H9 (cell line): ENCODE results near the gene SPRN. TPM values are rescaled to one million over a fixed set of nuclear protein-coding genes. Genes with fewer than 3 reads are reported as not detected.

Experiments used
- DNase-seq: peaks from one replicate; pipeline ENCODE4 v3.0.0-alpha.2; 2017
- H2AFZ ChIP-seq: one replicate; pipeline ENCODE4 v1.6.1; 2013; ENCODE audit warnings: mild to moderate bottlenecking, low read length, control low read depth, moderate library complexity
- H2AK5ac ChIP-seq: 2 replicates; pipeline ENCODE4 v1.6.1; 2013; ENCODE audit warnings: low read length, control low read depth, mixed read lengths; ENCODE audit not compliant: insufficient read length
- H2BK120ac ChIP-seq: one replicate; pipeline ENCODE4 v1.6.1; 2013; ENCODE audit warnings: low read depth, mild to moderate bottlenecking, low read length, control low read depth, inconsistent platforms; ENCODE audit not compliant: poor library complexity, severe bottlenecking
- H2BK12ac ChIP-seq: 2 replicates; pipeline ENCODE4 v1.6.1; 2013; ENCODE audit warnings: low read length, control low read depth, mixed read lengths, low read depth; ENCODE audit not compliant: insufficient read length
- H2BK15ac ChIP-seq: 2 replicates; pipeline ENCODE4 v1.6.1; 2013; ENCODE audit warnings: low read depth, low read length, control low read depth
- H2BK20ac ChIP-seq: one replicate; pipeline ENCODE4 v1.6.1; 2013; ENCODE audit warnings: low read depth, mild to moderate bottlenecking, low read length, control low read depth, inconsistent platforms; ENCODE audit not compliant: poor library complexity, severe bottlenecking
- H2BK5ac ChIP-seq: 2 replicates; pipeline ENCODE4 v1.6.1; 2013; ENCODE audit warnings: low read length, control low read depth, mixed read lengths; ENCODE audit not compliant: insufficient read length
- H3K14ac ChIP-seq: 2 replicates; pipeline ENCODE4 v1.6.1; 2013; ENCODE audit warnings: low read length, control low read depth; ENCODE audit not compliant: insufficient read depth
- H3K18ac ChIP-seq: 2 replicates; pipeline ENCODE4 v1.6.1; 2013; ENCODE audit warnings: low read depth, mild to moderate bottlenecking, mixed read lengths, low read length, control low read depth; ENCODE audit not compliant: insufficient read length
- H3K23ac ChIP-seq: 2 replicates; pipeline ENCODE4 v1.6.1; 2013; ENCODE audit warnings: low read length, control low read depth, mixed read lengths, low read depth; ENCODE audit not compliant: insufficient read length
- H3K23me2 ChIP-seq: 2 replicates; pipeline ENCODE4 v1.6.1; 2013; ENCODE audit warnings: low read depth, mild to moderate bottlenecking, mixed read lengths, low read length, control low read depth; ENCODE audit not compliant: insufficient read length, poor library complexity, severe bottlenecking
- H3K27ac ChIP-seq: 2 replicates; pipeline ENCODE4 v1.5.1; 2013; ENCODE audit warnings: low read length, control low read depth, mixed read lengths, low read depth; ENCODE audit not compliant: insufficient read length
- H3K27me3 ChIP-seq: 2 replicates; pipeline ENCODE4 v1.6.1; 2013; ENCODE audit warnings: low read length, control low read depth, inconsistent platforms; ENCODE audit not compliant: insufficient read depth
- H3K4ac ChIP-seq: 2 replicates; pipeline ENCODE4 v1.6.1; 2013; ENCODE audit warnings: low read depth, mild to moderate bottlenecking, control low read depth, inconsistent platforms, low read length, moderate library complexity
- H3K4me1 ChIP-seq: 2 replicates; pipeline ENCODE4 v1.6.1; 2013; ENCODE audit warnings: low read length, control low read depth, inconsistent platforms; ENCODE audit not compliant: insufficient read depth
- H3K4me2 ChIP-seq: 2 replicates; pipeline ENCODE4 v1.6.1; 2013; ENCODE audit warnings: low read length, control low read depth, mixed read lengths; ENCODE audit not compliant: insufficient read length, insufficient read depth
- H3K56ac ChIP-seq: 2 replicates; pipeline ENCODE4 v1.6.1; 2013; ENCODE audit warnings: low read depth, mild to moderate bottlenecking, mixed read lengths, low read length, control low read depth; ENCODE audit not compliant: insufficient read length
- H3K79me1 ChIP-seq: 2 replicates; pipeline ENCODE4 v1.6.1; 2013; ENCODE audit warnings: low read depth, mild to moderate bottlenecking, moderate library complexity, low read length, control low read depth, inconsistent platforms; ENCODE audit not compliant: insufficient read depth, poor library complexity, severe bottlenecking
- H3K79me2 ChIP-seq: 2 replicates; pipeline ENCODE4 v1.6.1; 2013; ENCODE audit warnings: low read length, control low read depth, inconsistent platforms; ENCODE audit not compliant: insufficient read depth
- H3K9ac ChIP-seq: 2 replicates; pipeline ENCODE4 v1.6.1; 2013; ENCODE audit warnings: low read length, control low read depth, mixed read lengths; ENCODE audit not compliant: insufficient read length; ENCODE audit errors: extremely low read depth
- H3K9me3 ChIP-seq: one replicate; pipeline ENCODE4 v1.6.1; 2013; ENCODE audit warnings: low read depth, low read length, inconsistent platforms; ENCODE audit not compliant: control insufficient read depth
- H3T11ph ChIP-seq: one replicate; pipeline ENCODE4 v1.6.1; 2013; ENCODE audit warnings: mild to moderate bottlenecking, low read length, control low read depth, inconsistent platforms
- H4K20me1 ChIP-seq: one replicate; pipeline ENCODE4 v1.6.1; 2013; ENCODE audit not compliant: control insufficient read depth, insufficient read length, insufficient read depth
- H4K5ac ChIP-seq: 2 replicates; pipeline ENCODE4 v1.6.1; 2013; ENCODE audit warnings: low read depth, mild to moderate bottlenecking, mixed read lengths, low read length, control low read depth; ENCODE audit not compliant: insufficient read length
- H4K8ac ChIP-seq: replicated peaks from 2 replicates; pipeline ENCODE4 v1.6.1; 2013; ENCODE audit warnings: low read length, control low read depth, mixed read lengths, low read depth; ENCODE audit not compliant: insufficient read length
- H4K91ac ChIP-seq: 2 replicates; pipeline ENCODE4 v1.6.1; 2013; ENCODE audit warnings: low read depth, mild to moderate bottlenecking, moderate library complexity, mixed read lengths, low read length, control low read depth; ENCODE audit not compliant: insufficient read length
- H3K27ac Mint-ChIP-seq, 3 experiments: 2 replicates in 2 of 3; 3 replicates in 1 of 3; pipeline ENCODE4 v1.8.0; 2020 to 2021; ENCODE audit warnings: mixed read lengths in 3 of 3, mild to moderate bottlenecking in 1 of 3, moderate library complexity in 1 of 3
- H3K27me3 Mint-ChIP-seq: 2 replicates; pipeline ENCODE4 v1.8.0; 2021; ENCODE audit warnings: low read depth, mild to moderate bottlenecking, moderate library complexity, mixed read lengths
- H3K36me3 Mint-ChIP-seq, 3 experiments: 2 replicates in 2 of 3; 3 replicates in 1 of 3; pipeline ENCODE4 v1.8.0; 2020 to 2021; ENCODE audit warnings: low read depth in 3 of 3, mixed read lengths in 3 of 3; ENCODE audit not compliant: insufficient read depth in 1 of 3
- H3K4me1 Mint-ChIP-seq, 2 experiments: 2 replicates each; pipeline ENCODE4 v1.8.0; 2020; ENCODE audit warnings: mixed read lengths in 2 of 2
- H3K4me3 Mint-ChIP-seq, 2 experiments: 2 replicates in 1 of 2; 3 replicates in 1 of 2; pipeline ENCODE4 v1.8.0; 2020 to 2021; ENCODE audit warnings: mild to moderate bottlenecking in 2 of 2, mixed read lengths in 2 of 2, moderate library complexity in 1 of 2
- H3K9me3 Mint-ChIP-seq, 2 experiments: 2 replicates in 1 of 2; 3 replicates in 1 of 2; pipeline ENCODE4 v1.8.0; 2020; ENCODE audit warnings: mild to moderate bottlenecking in 2 of 2, mixed read lengths in 2 of 2, moderate library complexity in 1 of 2
- WGBS: extraction: QIAGEN DNeasy Blood & Tissue Kit; methylation state at CpG from one replicate; pipeline ENCODE4 v1.1.7; 2013; ENCODE audit warnings: missing lambda C conversion rate, low lambda C conversion rate, mixed read lengths; ENCODE audit not compliant: insufficient read length; ENCODE audit errors: extremely low coverage; 5-methylcytosine and 5-hydroxymethylcytosine counted together
- total RNA-seq: library from RNA; stranded (reverse); gene quantifications from 2 replicates; pipeline ENCODE4 v1.2.1, GENCODE V29; 2021
- TF ChIP-seq, protein P1 (sequence below): fragments of 200-600 bp; sonication (generic); conservative IDR thresholded peaks from 3 replicates; pipeline ENCODE4 v1.8.0; 2021; ENCODE audit warnings: antibody characterized with exemption, mild to moderate bottlenecking

Gene SPRN
- total RNA-seq, 1 experiment from 2014 or later = 0.42 TPM

DNA sequence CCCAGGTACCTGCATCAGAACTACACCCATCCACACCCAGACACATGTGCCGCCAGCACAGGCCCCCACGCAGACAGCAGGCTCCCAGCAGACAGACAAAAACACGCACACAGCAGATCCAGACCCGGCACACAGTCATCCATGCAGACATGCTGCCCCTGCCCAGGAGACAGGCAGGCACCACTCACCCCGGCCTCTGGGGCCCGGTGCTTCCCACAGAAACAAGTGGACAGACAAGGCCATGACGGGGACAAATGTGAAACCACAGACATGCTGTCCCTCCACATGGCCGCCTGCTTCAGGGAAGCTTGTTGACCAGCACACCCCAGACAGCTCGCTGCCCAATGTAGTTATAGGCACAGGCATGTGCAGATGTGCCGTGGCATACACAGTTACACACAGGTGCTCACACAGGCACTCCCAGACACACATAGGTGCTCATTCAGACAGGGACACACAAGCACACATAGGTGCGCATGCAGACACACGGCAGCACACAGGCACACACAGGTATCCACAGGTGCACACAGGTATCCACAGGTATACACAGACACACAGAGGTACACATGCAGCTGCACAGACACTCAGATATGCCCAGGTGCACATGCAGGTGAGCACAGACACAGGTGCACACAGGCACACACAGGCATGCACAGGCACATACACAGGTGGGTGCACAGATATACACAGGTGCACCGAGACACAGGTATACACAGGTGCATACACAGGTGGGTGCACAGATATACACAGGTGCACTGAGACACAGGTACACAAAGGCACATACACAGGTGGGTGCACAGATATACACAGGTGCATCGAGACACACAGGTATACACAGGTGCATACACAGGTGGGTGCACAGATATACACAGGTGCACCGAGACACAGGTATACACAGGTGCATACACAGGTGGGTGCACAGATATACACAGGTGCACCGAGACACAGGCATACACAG lies 18.8 kb upstream of the SPRN start:
- no peak overlapping the region for H3K27ac ChIP-seq
- H3K27me3 ChIP-seq = no peaks in the 10 kb centered on the region
- no peak overlapping the region for H3K56ac ChIP-seq
- no peak overlapping the region for H2AFZ ChIP-seq
- no peak overlapping the region for H2BK120ac ChIP-seq
- no CpG with 5 or more reads among the region's 16 CpGs for WGBS
- no peak overlapping the region for H3K14ac ChIP-seq
- H3K27me3 Mint-ChIP-seq = peaks cover 6% of the 10 kb centered on the region
- H3K9me3 ChIP-seq = peaks cover 80% of the 10 kb centered on the region
- H3T11ph ChIP-seq = no peak overlapping the region
- H3K4ac ChIP-seq = no peak overlapping the region
- no peaks in the 10 kb centered on the region for H3K79me1 ChIP-seq
- H2BK20ac ChIP-seq = no peak overlapping the region
- H3K23ac ChIP-seq = no peak overlapping the region
- no peak overlapping the region for H4K91ac ChIP-seq
- H3K36me3 Mint-ChIP-seq = peaks cover 19 to 46% (median 19%) of the 10 kb centered on the region in 3 experiments
- H2AK5ac ChIP-seq = no peak overlapping the region
- H3K4me1 Mint-ChIP-seq = no peaks in the 10 kb centered on the region
- H3K9me3 Mint-ChIP-seq = peaks cover 83 to 91% of the 10 kb centered on the region in 2 experiments
- no peaks in the 10 kb centered on the region for H3K23me2 ChIP-seq
- no peak overlapping the region for H3K9ac ChIP-seq
- H3K18ac ChIP-seq = no peak overlapping the region
- no peaks in the 10 kb centered on the region for H3K79me2 ChIP-seq
- H2BK15ac ChIP-seq = no peak overlapping the region
- no peaks in the 10 kb centered on the region for H3K4me1 ChIP-seq
- H3K27ac Mint-ChIP-seq = no peak overlapping the region
- no peak overlapping the region for H4K8ac ChIP-seq
- H2BK5ac ChIP-seq = no peak overlapping the region
- H3K4me3 Mint-ChIP-seq = no peak overlapping the region
- no peak overlapping the region for H2BK12ac ChIP-seq
- no peaks in the 10 kb centered on the region for H4K20me1 ChIP-seq
- DNase-seq = no peak
- H4K5ac ChIP-seq = no peak overlapping the region
- H3K4me2 ChIP-seq = no peak overlapping the region
- TF ChIP-seq, protein P1, sequence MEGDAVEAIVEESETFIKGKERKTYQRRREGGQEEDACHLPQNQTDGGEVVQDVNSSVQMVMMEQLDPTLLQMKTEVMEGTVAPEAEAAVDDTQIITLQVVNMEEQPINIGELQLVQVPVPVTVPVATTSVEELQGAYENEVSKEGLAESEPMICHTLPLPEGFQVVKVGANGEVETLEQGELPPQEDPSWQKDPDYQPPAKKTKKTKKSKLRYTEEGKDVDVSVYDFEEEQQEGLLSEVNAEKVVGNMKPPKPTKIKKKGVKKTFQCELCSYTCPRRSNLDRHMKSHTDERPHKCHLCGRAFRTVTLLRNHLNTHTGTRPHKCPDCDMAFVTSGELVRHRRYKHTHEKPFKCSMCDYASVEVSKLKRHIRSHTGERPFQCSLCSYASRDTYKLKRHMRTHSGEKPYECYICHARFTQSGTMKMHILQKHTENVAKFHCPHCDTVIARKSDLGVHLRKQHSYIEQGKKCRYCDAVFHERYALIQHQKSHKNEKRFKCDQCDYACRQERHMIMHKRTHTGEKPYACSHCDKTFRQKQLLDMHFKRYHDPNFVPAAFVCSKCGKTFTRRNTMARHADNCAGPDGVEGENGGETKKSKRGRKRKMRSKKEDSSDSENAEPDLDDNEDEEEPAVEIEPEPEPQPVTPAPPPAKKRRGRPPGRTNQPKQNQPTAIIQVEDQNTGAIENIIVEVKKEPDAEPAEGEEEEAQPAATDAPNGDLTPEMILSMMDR = no peak
